HL-60/S4 (cell line): Measurements from ENCODE around the gene PRKN.

Experiments
- in situ Hi-C: fragments of 300-500 bp; cut with MboI; formaldehyde crosslinking; loops from 2 replicates; pipeline ENCODE4 v1.14.3; 2022; ENCODE audit warnings: low sequenced_read_pairs

Gene PRKN

GRCh38 chr6:162260027-162260426 is 467.5 kb downstream of the PRKN start:
- in situ Hi-C loops, result no loop called here

- in situ Hi-C loops, result no loop called here
These were observed 468.9 kb downstream of the PRKN start for GRCh38 chr6:162258647-162259046.

GRCh38 chr6:162256361-162256760 is 471.2 kb downstream of the PRKN start:
- in situ Hi-C loops, result no loop called here

GRCh38 chr6:162251257-162251656 is 476.3 kb downstream of the PRKN start:
- in situ Hi-C loops, result no loop called here

- in situ Hi-C loops, result no loop called here
These were observed 477.5 kb downstream of the PRKN start for GRCh38 chr6:162249907-162250642.

GRCh38 chr6:162245830-162246420 is 481.6 kb downstream of the PRKN start:
- in situ Hi-C loops, result no loop called here

GRCh38 chr6:162244031-162244430 is 483.5 kb downstream of the PRKN start:
- in situ Hi-C loops, result no loop called here

GRCh38 chr6:162242915-162243314 is 484.7 kb downstream of the PRKN start:
- in situ Hi-C loops, result no loop called here

GRCh38 chr6:162239330-162239729 is 488.2 kb downstream of the PRKN start:
- in situ Hi-C loops, result no loop called here

GRCh38 chr6:162238675-162239074 is 488.9 kb downstream of the PRKN start:
- in situ Hi-C loops, result no loop called here

- in situ Hi-C loops, result no loop called here
These were observed 490.2 kb downstream of the PRKN start for GRCh38 chr6:162237331-162237730.

GRCh38 chr6:162234631-162235030 is 492.9 kb downstream of the PRKN start:
- in situ Hi-C loops, result no loop called here

- in situ Hi-C loops, result no loop called here
These were observed 497.3 kb downstream of the PRKN start for GRCh38 chr6:162230147-162230752.

- in situ Hi-C loops, result no loop called here
These were observed 498.5 kb downstream of the PRKN start for GRCh38 chr6:162229093-162229492.

GRCh38 chr6:162226803-162227202 is 500.8 kb downstream of the PRKN start:
- in situ Hi-C loops, result no loop called here

- in situ Hi-C loops, result no loop called here
These were observed 505.0 kb downstream of the PRKN start for GRCh38 chr6:162222521-162222920.

- in situ Hi-C loops, result no loop called here
These were observed 506.7 kb downstream of the PRKN start for GRCh38 chr6:162220876-162221275.

- in situ Hi-C loops, result no loop called here
These were observed 508.3 kb downstream of the PRKN start for GRCh38 chr6:162219266-162219665.

GRCh38 chr6:162217811-162218493 is 509.6 kb downstream of the PRKN start:
- in situ Hi-C loops, result no loop called here

GRCh38 chr6:162217058-162217457 is 510.5 kb downstream of the PRKN start:
- in situ Hi-C loops, result no loop called here

- in situ Hi-C loops, result no loop called here
These were observed 515.8 kb downstream of the PRKN start for GRCh38 chr6:162211777-162212176.

GRCh38 chr6:162211022-162211421 is 516.5 kb downstream of the PRKN start:
- in situ Hi-C loops, result no loop called here
